ENCODE results near the gene SNAI1. TPM values are rescaled to one million over a fixed set of nuclear protein-coding genes. Genes with fewer than 3 reads are reported as not detected.
"Not testable (repeated sequence)": the region's sequence is repeated elsewhere in the genome, so short reads cannot be mapped to it uniquely, and the experiment has no call there.

Gene SNAI1
- total RNA-seq, 1 donor from 2014 or later = 3.2 TPM

DNA sequence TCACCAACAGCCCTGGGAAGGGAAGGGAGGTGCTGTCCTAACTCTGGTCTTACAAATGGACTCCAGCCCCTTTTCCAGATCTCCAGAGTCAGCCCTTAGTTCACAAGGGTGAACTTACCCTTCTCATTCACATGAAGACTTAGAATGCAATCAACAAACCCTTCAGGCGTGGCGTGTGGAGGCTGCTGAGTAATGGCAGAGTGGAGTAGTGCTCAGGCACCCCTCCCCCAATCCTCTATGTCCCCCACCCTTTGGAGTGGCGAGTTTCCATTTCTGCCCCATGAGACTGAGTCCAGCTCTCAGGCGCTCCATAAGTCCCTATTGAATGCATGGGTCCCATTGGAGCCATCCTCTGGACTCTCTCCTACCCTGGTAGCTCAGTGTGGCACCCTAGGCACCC is 3.3 kb downstream of the SNAI1 start:
- no peak for DNase-seq (ENCODE audit: low spot score)

DNA sequence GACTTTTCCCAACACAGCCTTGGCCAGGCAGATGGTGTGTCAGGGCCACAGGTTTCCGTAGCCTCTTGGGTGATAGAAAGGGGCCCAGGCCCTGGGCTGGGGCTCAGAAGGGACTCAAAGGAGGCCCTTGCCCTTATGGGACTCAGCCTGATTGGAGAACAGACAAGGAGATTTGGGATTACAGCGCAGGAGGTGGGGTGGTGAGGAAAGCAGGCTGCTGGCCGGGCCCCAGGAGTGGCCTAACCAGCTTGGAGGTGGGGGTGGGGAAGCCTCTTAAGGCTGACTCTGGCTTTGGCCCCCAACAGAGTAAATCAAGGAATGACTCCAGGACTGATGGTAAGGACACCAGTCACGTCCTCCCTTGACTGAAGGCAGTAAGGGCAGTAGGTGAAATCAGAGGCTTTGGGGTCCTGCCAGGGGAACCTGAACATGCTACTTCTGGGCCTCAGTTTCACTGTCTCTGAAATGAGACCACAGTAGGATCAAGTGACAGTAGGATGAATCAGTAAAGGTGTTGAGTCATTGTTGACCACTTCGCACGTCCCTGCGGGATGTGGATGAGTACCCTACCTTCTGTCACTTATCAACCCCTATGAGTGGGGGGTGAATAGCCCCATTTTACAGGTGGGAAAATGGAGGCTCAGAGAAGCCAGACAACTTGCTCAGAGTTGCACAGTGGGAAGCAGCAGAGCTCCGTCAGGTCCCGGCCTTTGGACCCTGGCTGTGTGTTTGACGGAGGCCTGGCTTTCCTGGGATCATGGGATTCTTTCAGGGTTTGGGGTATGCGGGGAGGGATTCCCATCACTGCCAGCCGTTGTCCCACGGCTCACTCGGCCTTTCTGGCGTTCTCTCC is 4.5 kb downstream of the SNAI1 start:
- DNase-seq (ENCODE audit: low spot score) = no peak

DNA sequence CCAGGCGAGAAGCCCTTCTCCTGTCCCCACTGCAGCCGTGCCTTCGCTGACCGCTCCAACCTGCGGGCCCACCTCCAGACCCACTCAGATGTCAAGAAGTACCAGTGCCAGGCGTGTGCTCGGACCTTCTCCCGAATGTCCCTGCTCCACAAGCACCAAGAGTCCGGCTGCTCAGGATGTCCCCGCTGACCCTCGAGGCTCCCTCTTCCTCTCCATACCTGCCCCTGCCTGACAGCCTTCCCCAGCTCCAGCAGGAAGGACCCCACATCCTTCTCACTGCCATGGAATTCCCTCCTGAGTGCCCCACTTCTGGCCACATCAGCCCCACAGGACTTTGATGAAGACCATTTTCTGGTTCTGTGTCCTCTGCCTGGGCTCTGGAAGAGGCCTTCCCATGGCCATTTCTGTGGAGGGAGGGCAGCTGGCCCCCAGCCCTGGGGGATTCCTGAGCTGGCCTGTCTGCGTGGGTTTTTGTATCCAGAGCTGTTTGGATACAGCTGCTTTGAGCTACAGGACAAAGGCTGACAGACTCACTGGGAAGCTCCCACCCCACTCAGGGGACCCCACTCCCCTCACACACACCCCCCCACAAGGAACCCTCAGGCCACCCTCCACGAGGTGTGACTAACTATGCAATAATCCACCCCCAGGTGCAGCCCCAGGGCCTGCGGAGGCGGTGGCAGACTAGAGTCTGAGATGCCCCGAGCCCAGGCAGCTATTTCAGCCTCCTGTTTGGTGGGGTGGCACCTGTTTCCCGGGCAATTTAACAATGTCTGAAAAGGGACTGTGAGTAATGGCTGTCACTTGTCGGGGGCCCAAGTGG is 5.3 kb downstream of the SNAI1 start:
- DNase-seq (ENCODE audit: low spot score) = no peak

DNA sequence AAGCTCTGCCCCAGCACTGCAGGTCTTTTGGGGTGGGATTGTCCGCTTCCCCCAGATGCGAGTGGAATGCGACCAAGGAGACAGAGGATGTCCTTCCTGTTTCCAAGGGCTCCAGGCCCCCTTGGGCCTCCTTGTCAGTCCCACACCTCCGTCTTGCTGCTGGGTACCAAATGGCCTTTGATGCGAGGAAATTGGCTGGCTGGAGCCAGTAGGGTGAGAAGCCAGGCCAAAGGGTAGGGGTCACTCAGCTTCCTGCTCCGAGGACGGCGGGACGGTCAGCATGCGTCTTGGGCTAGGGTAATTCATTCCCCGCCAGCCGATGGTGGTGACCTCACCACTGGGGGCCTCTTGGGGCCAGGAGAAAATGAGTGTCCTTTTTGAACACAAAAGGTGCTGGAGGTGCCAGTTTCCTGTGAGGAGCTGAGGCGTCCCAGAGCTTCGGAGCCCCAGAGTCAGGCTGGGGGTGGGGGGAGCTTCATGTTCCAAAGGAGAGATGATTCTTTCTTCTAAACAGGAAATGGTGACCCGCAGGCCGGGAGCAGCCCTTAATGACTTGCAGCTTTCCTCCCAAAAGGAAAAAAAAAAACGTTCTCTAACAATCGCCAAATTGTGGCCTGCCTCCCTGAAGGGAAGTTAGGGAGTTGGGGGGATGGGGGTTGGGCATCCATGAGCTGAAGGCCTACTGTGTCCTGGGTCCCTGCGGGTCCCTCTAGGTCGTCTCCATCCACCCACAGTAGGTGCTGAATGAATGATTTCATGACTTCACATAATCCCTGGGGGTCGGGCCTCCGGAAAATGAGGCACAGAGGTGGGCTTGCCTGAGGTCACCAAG is 6.7 kb downstream of the SNAI1 start:
- DNase-seq (ENCODE audit: low spot score) = peak; percentile 46

DNA sequence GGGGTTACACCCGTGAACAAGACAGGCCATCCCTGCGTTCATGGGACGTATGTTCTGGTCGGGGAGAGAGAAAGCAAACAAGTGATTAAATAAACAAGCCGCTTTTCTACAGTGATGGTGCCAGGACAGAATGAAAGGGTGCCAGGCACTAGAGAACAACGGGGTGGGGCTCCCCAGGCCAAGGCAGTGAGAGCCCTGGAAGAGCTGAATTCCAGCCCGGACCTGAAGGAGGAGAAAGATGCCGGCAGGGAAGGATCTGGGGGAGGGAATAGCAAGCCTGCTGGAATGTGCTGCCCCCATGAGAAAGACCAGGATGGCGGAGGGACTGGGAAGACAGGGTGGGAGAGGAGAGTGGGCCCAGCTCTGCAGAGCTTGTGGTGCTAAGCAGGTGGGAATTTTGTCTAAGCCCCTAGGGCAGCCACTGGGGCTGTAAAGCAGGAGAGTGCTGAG is 7.5 kb downstream of the SNAI1 start:
- no peak for DNase-seq (ENCODE audit: low spot score)

DNA sequence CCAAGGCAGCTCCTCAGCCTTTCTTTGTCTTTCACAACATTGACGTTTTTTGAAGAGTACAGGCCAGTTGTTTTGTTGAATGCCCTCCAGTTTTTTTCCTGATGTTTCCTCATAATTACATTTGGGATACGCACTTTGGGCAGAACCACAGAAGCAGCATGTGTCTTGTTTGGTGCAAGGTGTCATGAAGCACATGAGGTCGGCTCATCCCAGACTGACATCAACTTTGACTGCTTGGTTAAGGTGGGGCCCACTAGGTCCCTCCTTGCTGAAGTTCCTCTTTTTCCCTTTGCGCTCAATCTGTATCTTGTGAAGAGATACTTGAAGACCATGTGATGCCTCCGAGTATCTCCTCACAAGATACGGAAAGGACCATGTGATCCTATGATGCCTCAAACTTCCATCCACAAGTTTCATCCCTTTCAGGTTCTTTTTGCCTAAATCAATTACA is 10.5 kb downstream of the SNAI1 start:
- no peak for DNase-seq (ENCODE audit: low spot score)

DNA sequence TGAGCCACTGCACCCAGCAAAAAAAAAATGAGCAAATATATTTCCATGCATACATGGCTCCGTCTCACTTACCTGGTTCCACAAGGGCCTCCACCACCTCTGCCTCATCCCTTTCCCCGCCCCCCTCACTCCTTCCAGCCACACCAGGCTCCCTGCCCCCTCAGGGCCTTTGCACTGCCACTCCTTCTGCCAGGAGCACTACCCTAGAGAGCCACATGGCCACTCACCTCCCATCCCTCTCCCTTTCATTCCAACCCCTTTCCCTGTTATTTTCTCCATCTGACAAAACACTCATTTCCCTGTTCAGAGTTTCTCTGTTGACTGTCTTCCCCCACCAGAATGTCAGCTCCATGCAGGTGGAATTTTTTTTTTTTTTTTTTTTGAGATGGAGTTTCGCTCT is 12.8 kb downstream of the SNAI1 start:
- DNase-seq (ENCODE audit: low spot score) = no peak

DNA sequence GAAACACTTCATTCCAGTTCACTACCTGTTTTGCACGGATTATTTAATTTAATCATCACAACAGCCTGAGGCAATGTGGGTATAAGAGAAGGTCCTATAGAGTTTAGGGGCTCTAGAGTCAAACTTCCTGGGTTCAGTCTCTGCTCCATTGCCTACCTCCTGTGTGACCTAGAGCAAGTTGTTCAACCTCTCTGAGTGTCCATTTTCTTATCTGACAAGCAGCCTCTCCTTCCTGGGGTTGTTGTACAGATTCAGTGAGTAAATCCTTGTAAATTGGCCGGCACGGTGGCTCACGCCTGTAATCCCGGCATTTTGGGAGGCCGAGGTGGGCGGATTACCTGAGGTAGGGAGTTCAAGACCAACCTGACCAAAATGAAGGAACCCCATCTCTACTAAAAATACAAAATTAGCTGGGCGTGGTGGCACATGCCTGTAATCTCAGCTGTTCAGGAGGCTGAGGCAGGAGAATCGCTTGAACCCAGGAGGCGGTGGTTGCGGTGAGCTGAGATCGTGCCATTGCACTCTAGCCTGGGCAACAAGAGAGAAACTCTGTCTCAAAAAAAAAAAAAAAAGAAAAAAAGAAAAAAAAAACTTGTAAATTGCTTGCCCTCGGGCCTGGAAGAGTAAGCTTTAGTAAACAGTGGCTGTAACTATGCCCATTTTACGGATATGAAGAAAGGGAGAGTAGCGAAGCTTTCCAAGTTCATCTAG is 15.9 kb downstream of the SNAI1 start:
- DNase-seq (ENCODE audit: low spot score) = not testable (repeated sequence)

DNA sequence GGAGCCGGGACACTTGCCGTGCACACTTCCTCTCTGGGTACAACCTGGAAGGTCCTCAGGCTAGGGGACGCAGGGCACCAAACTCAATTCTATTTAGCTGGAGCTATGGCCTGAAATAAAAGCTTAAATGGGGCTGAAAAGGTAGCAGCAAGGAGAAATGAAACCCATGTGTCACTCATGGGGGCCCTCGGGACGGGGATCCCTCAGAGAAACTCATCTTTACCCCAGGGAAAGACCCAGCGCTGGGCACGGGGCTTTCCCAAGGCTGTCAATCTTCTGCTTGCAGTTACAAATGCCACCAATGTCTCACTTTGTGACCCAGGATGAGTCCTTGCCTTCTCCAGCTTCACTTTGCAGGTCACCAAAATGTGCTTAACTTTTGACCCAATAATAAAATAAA is 16.5 kb downstream of the SNAI1 start:
- no peak for DNase-seq (ENCODE audit: low spot score)

DNA sequence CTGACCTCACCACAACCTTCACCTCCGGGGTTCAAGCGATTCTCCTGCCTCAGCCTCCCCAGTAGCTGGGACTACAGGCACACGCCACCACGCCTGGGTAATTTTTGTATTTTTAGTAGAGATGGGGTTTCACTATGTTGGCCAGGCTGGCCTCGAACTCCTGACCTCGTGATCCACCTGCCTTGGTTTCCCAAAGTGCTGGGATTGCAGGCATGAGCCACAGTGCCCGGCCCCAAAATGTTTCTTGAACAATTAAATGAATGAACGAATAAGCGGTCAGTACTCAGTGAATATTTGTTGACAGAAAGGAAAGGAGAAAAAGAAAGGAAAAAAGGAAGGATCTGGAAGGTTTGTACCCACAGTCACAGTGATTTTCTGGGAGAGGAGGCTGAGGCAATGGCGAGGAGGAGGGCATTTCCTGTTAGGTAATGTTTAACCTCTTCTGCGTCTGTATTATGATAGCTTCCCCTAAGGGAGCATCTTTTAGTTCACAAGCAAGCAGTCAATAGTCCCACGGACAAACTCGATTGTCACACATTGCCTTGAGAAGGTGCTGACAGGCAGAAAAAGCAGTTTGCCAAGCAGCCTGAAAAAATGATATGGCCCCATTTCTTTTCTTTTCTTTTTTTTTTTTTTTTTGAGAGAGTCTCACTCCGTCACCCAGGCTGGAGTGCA is 17.9 kb downstream of the SNAI1 start:
- DNase-seq (ENCODE audit: low spot score) = not testable (repeated sequence)

DNA sequence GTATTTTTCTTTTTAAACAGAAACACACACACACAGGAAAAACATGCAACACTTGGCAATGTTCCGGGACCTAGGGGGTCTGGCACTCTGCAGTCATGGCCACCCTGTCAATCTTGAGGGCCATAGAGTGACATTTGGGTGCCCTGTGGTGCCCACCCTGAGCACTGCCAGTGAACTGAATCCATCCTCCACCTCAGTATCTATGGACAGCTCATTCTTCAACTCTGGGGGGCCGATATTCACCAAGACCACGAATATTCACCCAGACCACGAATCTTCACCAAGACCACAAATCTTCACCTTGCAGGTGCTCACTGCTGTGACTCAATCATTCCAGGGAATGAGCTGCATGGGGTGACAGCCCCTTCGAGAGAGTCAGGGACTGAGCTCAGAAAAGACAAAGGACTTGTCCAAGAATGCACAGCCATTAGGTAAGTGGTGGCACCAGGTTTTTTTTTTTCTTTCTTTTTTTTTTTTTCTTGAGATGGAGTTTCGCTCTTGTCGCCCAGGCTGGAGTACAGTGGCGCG is 19.1 kb downstream of the SNAI1 start:
- no peak for DNase-seq (ENCODE audit: low spot score)

DNA sequence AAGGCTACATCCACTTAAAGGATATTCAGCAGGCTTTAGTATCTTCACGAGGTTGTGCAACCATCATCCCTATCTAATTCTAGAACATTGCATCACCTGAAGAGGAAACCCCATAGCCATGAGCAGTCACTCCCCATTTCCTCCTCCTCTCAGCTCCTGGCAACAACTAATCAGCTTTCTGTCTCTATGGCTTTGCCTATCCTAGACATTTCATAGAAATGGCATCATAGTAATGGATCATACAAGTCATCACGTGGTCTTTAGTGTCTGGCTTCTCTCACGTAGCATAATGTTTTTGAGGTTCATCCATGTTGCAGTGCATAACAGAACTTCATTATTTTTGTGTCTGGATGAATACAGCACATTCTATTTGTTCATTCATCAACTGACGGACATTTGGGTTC is 20.5 kb downstream of the SNAI1 start:
- no peak for DNase-seq (ENCODE audit: low spot score)

DNA sequence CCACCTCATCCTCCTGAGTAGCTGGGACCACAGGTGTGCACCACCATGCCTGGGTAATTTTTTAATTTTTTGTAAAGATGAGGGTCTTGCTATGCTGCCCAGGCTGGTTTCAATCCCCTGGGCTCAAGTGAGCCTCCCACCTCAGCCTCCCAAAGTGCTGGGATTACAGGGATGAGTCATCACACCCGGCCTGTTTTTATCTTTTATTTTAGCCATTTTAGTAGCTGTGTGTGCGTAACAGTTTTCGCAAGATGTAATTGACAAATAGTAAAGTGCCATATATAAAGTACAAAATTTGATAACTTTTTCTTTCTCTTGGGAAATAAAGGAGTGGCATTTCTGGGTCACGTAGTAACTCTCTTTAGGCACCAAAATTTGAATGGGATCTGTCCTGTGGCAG is 21.4 kb downstream of the SNAI1 start:
- DNase-seq (ENCODE audit: low spot score) = no peak

DNA sequence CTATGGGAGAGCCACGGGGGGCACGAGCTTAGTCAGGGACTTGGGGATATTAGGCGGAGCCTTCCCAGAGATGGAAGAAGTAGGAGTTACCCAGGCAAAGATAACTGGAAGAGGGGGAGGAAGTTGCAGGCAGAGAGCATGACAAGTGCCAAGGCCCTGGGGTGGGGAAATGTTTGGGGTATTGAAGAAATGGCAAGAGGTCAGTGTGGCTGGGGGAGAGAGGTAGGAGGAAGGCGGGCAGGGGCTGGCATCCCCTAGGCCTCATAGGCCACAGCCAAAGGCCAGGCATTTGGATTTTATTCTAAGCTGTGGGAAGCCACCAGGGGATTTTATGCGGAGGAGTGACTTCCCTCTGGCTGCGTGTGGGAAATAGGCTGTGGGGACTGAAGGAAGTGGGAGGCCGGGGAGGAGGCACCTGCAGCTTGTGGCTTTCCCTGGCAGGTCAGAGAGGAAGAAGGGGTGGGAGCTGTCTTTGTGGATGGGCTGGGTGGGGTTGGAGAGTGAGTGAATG is 22.7 kb downstream of the SNAI1 start:
- no peak for DNase-seq (ENCODE audit: low spot score)

DNA sequence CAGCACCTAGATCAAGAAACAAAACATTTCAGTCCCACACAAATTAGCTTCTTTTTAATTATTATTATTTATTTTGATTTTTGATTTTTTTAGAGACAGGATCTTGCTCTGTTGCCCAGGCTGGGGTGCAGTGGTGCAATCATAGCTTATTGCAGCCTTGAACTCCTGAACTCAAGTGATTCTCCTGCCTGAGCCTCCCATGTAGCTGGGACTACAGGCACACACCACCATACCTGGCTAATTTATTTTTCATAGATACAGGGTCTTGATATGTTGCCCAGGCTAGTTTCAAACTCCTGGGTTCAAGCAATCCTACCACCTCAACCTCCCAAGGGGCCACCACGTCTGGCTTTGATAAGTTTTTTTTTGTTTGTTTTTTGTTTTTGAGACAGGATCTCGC is 24.6 kb downstream of the SNAI1 start:
- DNase-seq (ENCODE audit: low spot score) = no peak

DNA sequence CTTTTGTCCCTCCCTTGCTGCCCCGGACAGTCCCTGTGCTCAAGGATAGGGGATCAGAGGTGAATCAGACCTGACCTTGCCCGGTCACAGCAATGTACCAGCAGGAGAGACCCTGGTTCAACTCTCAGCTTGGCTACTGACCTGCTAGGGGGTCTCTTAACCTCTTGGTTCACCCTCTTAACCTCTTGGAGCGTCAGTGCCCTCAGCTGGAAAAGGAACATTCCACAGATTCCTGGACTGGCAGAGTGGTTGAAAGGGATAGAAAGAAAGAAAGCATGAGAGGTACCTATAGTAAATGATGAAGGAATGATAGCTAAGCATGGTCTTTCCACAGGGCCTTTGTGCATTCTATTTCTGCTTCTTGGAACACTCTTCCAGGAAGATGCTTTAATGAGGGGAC is 25.2 kb downstream of the SNAI1 start:
- DNase-seq (ENCODE audit: low spot score) = no peak

DNA sequence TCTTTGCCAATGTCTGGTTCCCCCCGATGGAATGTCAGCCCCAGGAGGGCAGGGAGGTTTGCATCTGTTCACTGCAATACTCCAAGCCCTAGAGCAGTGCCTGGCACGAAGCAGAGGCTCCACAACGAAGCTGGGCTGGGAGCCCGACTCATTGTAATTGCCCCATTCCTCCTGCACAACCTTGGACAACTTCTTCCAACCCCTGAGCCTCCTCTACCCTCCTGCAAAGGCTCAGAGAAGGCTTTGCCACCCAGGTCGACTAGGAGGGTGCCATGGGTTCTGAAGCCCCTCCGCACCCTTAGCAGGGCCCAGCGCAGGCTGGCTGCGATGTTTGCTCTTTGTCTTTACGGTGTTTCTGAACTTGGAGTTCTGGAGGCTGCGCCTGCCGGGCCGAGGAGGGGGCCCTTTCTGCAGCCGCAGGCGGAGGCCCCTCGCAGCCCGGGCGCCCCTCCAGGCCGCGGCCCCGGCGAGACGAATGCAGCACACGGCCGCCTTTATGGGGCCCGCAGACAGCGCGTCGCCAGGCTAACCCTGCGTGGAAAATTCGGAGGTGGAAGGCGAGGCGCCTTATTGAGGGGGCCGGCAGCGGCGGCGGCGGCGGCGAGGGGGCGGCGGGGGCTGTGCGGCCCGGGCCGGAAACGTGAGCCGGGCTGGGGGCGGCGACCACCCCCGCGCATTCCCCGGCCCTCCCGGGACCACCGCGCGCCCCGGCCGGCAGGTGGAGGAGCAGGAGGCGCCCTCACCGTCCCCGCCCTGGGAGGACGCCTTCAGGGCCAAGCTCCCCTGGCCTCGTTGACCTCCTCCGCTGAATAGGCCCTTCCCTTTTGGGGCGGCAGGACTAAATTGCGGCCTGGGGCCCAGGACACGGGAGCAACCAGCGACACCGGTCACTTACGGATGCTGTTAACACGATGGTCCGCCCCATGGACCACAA is 27.0 kb downstream of the SNAI1 start:
- DNase-seq (ENCODE audit: low spot score) = no peak

DNA sequence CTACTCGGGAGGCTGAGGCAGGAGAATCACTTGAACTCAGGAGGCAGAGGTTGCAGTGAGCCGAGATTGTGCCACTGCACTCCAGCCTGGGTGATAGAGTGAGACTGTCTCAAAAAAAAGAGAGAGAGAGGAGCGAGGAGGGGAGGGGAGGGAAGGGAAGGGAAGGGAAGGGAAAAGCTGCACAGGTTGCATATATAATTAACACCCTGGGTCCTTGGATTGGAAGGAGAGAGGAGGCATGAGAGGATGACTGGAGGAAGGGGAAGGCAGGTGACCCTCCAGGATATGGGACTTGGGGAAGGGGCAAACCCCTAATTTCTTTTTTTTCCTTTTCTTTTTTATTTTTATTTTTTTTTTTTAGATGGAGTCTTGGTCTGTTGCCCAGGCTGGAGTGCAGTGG is 28.8 kb downstream of the SNAI1 start:
- not testable (repeated sequence) for DNase-seq (ENCODE audit: low spot score)

All from mucosa of gallbladder (tissue), 1 donor.